IMR-90 (cell line): ENCODE results near the gene CHMP6. TPM values are rescaled to one million over a fixed set of nuclear protein-coding genes. Genes with fewer than 3 reads are reported as not detected.

Experiments
- ATAC-seq: fragments of 200-7000 bp; cut with Tn5 transposase; 2 replicates; pipeline ENCODE4 v1.9.1; 2020; ENCODE audit warnings: low read depth, mild to moderate bottlenecking, moderate library complexity
- BruUV-seq: library from RNA; stranded (reverse); fragments of 400-500 nt; replicated peaks from 2 replicates; lab custom pipeline; 2021; lab: Mats Ljungman, UMichigan
- CTCF ChIA-PET: fragments of 300-600 bp; formaldehyde crosslinking; extraction: SDS; loops from one replicate; lab custom pipeline; 2021; ENCODE audit warnings: antibody characterized with exemption; lab: Yijun Ruan, JAX
- POLR2A ChIA-PET: fragments of 300-600 bp; sonication (Branson Sonifier 250); formaldehyde crosslinking; loops from one replicate; lab custom pipeline; 2022; ENCODE audit warnings: antibody characterized with exemption; ENCODE audit not compliant: unreplicated experiment; lab: Charles Lee
- DNase-seq: peaks from one replicate; pipeline ENCODE4 v3.0.0; 2013
- H2AFZ ChIP-seq: replicated peaks from 2 replicates; pipeline ENCODE3; 2013; ENCODE audit warnings: low read length, mild to moderate bottlenecking; ENCODE audit not compliant: poor library complexity
- H2AK5ac ChIP-seq: 2 replicates; pipeline ENCODE4 v1.6.1; 2013; ENCODE audit warnings: low read depth, low read length, inconsistent platforms
- H2AK9ac ChIP-seq: replicated peaks from 2 replicates; pipeline ENCODE3; 2013; ENCODE audit warnings: mild to moderate bottlenecking, low read depth, low read length, moderate library complexity; ENCODE audit not compliant: poor library complexity
- H2BK120ac ChIP-seq: 2 replicates; pipeline ENCODE4 v1.6.1; 2013; ENCODE audit warnings: low read depth, low read length, inconsistent platforms
- H2BK15ac ChIP-seq: 3 replicates; pipeline ENCODE4 v1.6.1; 2013; ENCODE audit warnings: low read depth, low read length, inconsistent platforms
- H2BK20ac ChIP-seq: 2 replicates; pipeline ENCODE4 v1.6.1; 2013; ENCODE audit warnings: low read depth, mild to moderate bottlenecking, inconsistent platforms, low read length, moderate library complexity
- H2BK5ac ChIP-seq: 2 replicates; pipeline ENCODE4 v1.6.1; 2013; ENCODE audit warnings: mild to moderate bottlenecking, low read depth, low read length, inconsistent platforms; ENCODE audit not compliant: poor library complexity, severe bottlenecking
- H3K14ac ChIP-seq: replicated peaks from 2 replicates; pipeline ENCODE4 v1.6.1; 2013; ENCODE audit warnings: low read depth, low read length, inconsistent platforms
- H3K18ac ChIP-seq: 2 replicates; pipeline ENCODE4 v1.6.1; 2013; ENCODE audit warnings: low read depth, low read length, control low read depth
- H3K23ac ChIP-seq: 2 replicates; pipeline ENCODE4 v1.6.1; 2013; ENCODE audit warnings: low read depth, low read length, inconsistent platforms
- H3K27ac ChIP-seq: 2 replicates; pipeline ENCODE4 v1.5.1; 2013; ENCODE audit warnings: mild to moderate bottlenecking, control low read depth, low read length; ENCODE audit not compliant: insufficient read depth
- H3K27me3 ChIP-seq: 2 replicates; pipeline ENCODE4 v1.6.1; 2013; ENCODE audit warnings: low read length; ENCODE audit not compliant: control insufficient read depth, insufficient read depth
- H3K36me3 ChIP-seq: 2 replicates; pipeline ENCODE4 v1.6.1; 2013; ENCODE audit warnings: low read length, mixed read lengths; ENCODE audit not compliant: control insufficient read depth, insufficient read depth
- H3K4ac ChIP-seq: 2 replicates; pipeline ENCODE4 v1.6.1; 2013; ENCODE audit warnings: low read depth, low read length, inconsistent platforms
- H3K4me1 ChIP-seq: 2 replicates; pipeline ENCODE4 v1.6.1; 2013; ENCODE audit warnings: low read length, mixed read lengths; ENCODE audit not compliant: control insufficient read depth, insufficient read depth
- H3K4me2 ChIP-seq: 2 replicates; pipeline ENCODE4 v1.6.1; 2013; ENCODE audit warnings: low read depth, mild to moderate bottlenecking, control low read depth, low read length, moderate library complexity
- H3K4me3 ChIP-seq: 2 replicates; pipeline ENCODE4 v1.5.1; 2013; ENCODE audit warnings: low read depth, mild to moderate bottlenecking, control low read depth, low read length, moderate library complexity; ENCODE audit not compliant: insufficient read depth
- H3K56ac ChIP-seq: 2 replicates; pipeline ENCODE4 v1.6.1; 2013; ENCODE audit warnings: low read length, inconsistent platforms; ENCODE audit not compliant: insufficient read depth; ENCODE audit errors: extremely low read depth
- H3K79me1 ChIP-seq, 2 experiments: 2 replicates each; pipeline ENCODE4 v1.6.1; 2013; ENCODE audit warnings: low read length in 2 of 2, inconsistent platforms in 1 of 2, low read depth in 1 of 2
- H3K9ac ChIP-seq: 2 replicates; pipeline ENCODE4 v1.6.1; 2013; ENCODE audit warnings: low read depth, low read length, control low read depth
- H3K9me1 ChIP-seq: 2 replicates; pipeline ENCODE4 v1.6.1; 2013; ENCODE audit warnings: low read length, inconsistent platforms; ENCODE audit not compliant: insufficient read depth
- H3K9me3 ChIP-seq: 2 replicates; pipeline ENCODE4 v1.6.1; 2013; ENCODE audit warnings: low read length; ENCODE audit not compliant: control insufficient read depth, insufficient read depth
- H4K20me1 ChIP-seq: 2 replicates; pipeline ENCODE4 v1.6.1; 2013; ENCODE audit warnings: low read length, inconsistent platforms; ENCODE audit not compliant: insufficient read depth
- H4K5ac ChIP-seq: 2 replicates; pipeline ENCODE4 v1.6.1; 2013; ENCODE audit warnings: mild to moderate bottlenecking, low read depth, low read length, control low read depth
- H4K8ac ChIP-seq, 2 experiments: 2 replicates each; pipeline ENCODE4 v1.6.1; 2013; ENCODE audit warnings: low read depth in 2 of 2, low read length in 2 of 2, control low read depth in 1 of 2, inconsistent platforms in 1 of 2
- H4K91ac ChIP-seq: 2 replicates; pipeline ENCODE4 v1.6.1; 2013; ENCODE audit warnings: low read depth, low read length, inconsistent platforms; ENCODE audit not compliant: insufficient read depth
- FOS ChIP-seq: fragments of 150-350 bp; IDR thresholded peaks from 2 replicates; pipeline ENCODE4 v1.6.1; 2016; ENCODE audit warnings: low read depth, low read length
- MAZ ChIP-seq: IDR thresholded peaks from 2 replicates; pipeline ENCODE4 v1.6.1; 2012; ENCODE audit warnings: low read depth, mild to moderate bottlenecking, low read length, improper control_type of control experiment, moderate library complexity, borderline replicate concordance
- POLR2A ChIP-seq: IDR thresholded peaks from 2 replicates; pipeline ENCODE4 v1.6.1; 2012; ENCODE audit warnings: mild to moderate bottlenecking, low read depth, low read length
- RCOR1 ChIP-seq: IDR thresholded peaks from 2 replicates; pipeline ENCODE4 v1.6.1; 2012; ENCODE audit warnings: mild to moderate bottlenecking, low read length, improper control_type of control experiment; ENCODE audit not compliant: insufficient replicate concordance
- WGBS, 2 experiments: methylation state at CpG; one replicate each; pipeline versions ENCODE4 v1.1.5 to v1.1.7; 2013; ENCODE audit warnings: missing lambda C conversion rate in 2 of 2; ENCODE audit not compliant: insufficient read length in 1 of 2; ENCODE audit errors: extremely low coverage in 2 of 2; 5-methylcytosine and 5-hydroxymethylcytosine counted together
- dilution Hi-C: fragments of 300-500 bp; cut with HindIII; formaldehyde crosslinking; loops from one replicate; pipeline ENCODE4 v1.14.3; 2018; ENCODE audit warnings: low sequenced_read_pairs; ENCODE audit not compliant: unreplicated experiment
- in situ Hi-C: fragments of 300-500 bp; cut with MboI; formaldehyde crosslinking; loops from 3 replicates; pipeline ENCODE4 v1.14.3; 2019; ENCODE audit warnings: low sequenced_read_pairs, inconsistent platforms, mixed read lengths
- intact Hi-C: fragments of 100-400 bp; cut with micrococcal nuclease; formaldehyde crosslinking; loops from 2 replicates; pipeline ENCODE4 v1.10.0; 2022
- polyA plus RNA-seq, 3 experiments: library from polyadenylated mRNA; depleted of rRNA; stranded (reverse); fragments of >200 nt; gene quantifications; 2 replicates each; pipeline ENCODE4 v1.2.3, GENCODE V29; 2012; ENCODE audit warnings: low replicate concordance in 1 of 3
- total RNA-seq: library from RNA; depleted of rRNA; stranded (reverse); fragments of >200 nt; gene quantifications from 2 replicates; pipeline ENCODE4 v1.2.3, GENCODE V29; 2012

Gene CHMP6
- total and polyA plus RNA-seq, 2 of the 4 experiments (the other 2 are of a cell fraction) = 5.0 to 40.3 TPM

DNA sequence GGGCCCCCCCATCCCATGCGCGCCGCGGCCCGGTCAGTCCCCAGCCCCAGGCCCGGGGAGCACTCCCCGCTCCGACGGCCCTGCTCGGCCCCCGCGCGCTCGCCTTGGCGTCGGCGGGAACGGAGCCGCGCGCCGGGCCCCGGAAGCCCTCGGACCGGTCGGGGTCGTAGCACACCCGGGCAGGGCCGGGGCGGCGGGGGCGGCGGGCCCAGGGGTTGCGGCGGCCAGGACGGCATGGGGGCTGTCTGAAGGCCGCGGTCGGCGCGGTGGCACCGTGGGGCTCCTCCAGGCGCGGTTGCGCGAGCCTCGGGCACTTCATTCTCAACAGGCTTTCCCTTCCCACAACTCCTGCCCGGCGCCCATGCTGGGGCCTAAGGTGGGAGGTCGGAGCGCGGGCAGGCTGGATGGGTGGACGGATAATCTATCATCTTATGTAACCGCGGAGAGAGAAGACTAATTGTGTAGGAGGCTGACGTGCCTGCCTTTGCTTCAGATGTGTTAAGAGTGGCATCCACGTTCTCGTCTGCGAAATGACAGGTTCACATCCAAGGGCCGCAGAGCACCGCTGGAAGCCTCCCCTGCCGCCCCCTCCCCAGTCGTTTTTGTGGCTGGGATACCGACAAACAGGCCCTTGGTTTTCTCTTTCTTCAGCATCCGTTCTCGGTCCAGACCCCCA is 44.0 kb downstream of the CHMP6 start:
- H3K9ac ChIP-seq = peak overlapping the region; percentile 19; the same call in 1 of the 2 replicates
- no peak overlapping the region; the same call in 1 of the 2 replicates for H3K27ac ChIP-seq
- peak; percentile 19 for ATAC-seq
- WGBS, 2 experiments = 9% methylated on average over 32 of the region's 66 CpGs; no CpG with 5 or more reads in 1 of the 2 experiments
- POLR2A ChIA-PET = no interaction called here
- H3K27me3 ChIP-seq = no peaks in the 10 kb centered on the region
- no peak overlapping the region for H2BK15ac ChIP-seq
- H4K8ac ChIP-seq = no peak overlapping the region; a peak in 1 of 4 replicates
- H2BK120ac ChIP-seq = no peak overlapping the region
- no peak overlapping the region for H4K91ac ChIP-seq
- no TSS peak for BruUV-seq
- TF ChIP-seq POLR2A (no peak), MAZ (no peak), FOS (no peak), RCOR1 (no peak)
- H2AK5ac ChIP-seq = peak overlapping the region; percentile 23; the same call in 1 of the 2 replicates
- no peak overlapping the region for H3K18ac ChIP-seq
- no peak overlapping the region for H3K56ac ChIP-seq
- no peaks in the 10 kb centered on the region for H3K9me3 ChIP-seq
- H4K5ac ChIP-seq = no peak overlapping the region
- H3K36me3 ChIP-seq = peaks cover 15% of the 10 kb centered on the region; the same call in 1 of the 2 replicates
- H3K79me1 ChIP-seq = peaks cover 7 to 56% of the 10 kb centered on the region in 2 experiments
- H3K9me1 ChIP-seq = peaks cover 11% of the 10 kb centered on the region
- H3K4me2 ChIP-seq = peak overlapping the region; percentile 45
- H2BK20ac ChIP-seq = no peak overlapping the region
- intact Hi-C loops = no loop called here
- H4K20me1 ChIP-seq = peaks cover 36% of the 10 kb centered on the region
- H3K4me3 ChIP-seq = peak overlapping the region; percentile 94
- no peak overlapping the region for H2BK5ac ChIP-seq
- in situ Hi-C loops = no loop called here
- DNase-seq = no peak
- CTCF ChIA-PET = interaction anchor here (0.6 kb wide), 1 partner anchor 227 kb away, joined by 4 read pairs; no protein-coding TSS in a partner anchor
- no peak overlapping the region for H3K4ac ChIP-seq
- H2AK9ac ChIP-seq = no peak overlapping the region
- H3K14ac ChIP-seq = peak overlapping the region; percentile 4; the same call in 1 of the 2 replicates
- H3K23ac ChIP-seq = no peak overlapping the region
- dilution Hi-C loops = no loop called here
- peaks cover 13% of the 10 kb centered on the region for H3K4me1 ChIP-seq
- peak overlapping the region; percentile 92 for H2AFZ ChIP-seq
